ENCODE measurements around the gene CAPN14. TPM values are rescaled to one million over a fixed set of nuclear protein-coding genes. Genes with fewer than 3 reads are reported as not detected.

The CAPN14 gene
- total and polyA plus RNA-seq, 8 donors: 0.20 to 0.38 (median 0.25) TPM

DNA sequence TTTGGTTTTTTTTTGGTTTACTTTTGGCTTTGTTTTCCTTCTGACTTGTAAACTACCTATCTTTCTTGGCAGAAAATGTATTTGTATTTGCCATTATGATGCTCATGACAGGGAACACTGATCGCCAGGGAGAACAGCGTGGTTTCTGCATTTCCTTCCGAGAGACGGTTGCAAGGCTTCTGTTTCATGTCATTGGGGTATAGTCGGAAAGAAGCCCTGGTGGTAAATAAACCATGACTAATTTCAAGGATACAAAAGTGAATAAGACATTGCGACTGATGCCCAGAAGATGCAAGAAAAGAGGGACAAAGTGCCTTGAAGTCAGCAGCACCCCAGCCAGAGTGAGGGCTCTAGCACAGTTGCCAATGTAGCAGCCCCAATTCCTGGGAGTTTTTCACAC, 4.2 kb upstream of the CAPN14 start:
- no peak overlapping the region for H3K27ac ChIP-seq
- TF ChIP-seq, protein P1, sequence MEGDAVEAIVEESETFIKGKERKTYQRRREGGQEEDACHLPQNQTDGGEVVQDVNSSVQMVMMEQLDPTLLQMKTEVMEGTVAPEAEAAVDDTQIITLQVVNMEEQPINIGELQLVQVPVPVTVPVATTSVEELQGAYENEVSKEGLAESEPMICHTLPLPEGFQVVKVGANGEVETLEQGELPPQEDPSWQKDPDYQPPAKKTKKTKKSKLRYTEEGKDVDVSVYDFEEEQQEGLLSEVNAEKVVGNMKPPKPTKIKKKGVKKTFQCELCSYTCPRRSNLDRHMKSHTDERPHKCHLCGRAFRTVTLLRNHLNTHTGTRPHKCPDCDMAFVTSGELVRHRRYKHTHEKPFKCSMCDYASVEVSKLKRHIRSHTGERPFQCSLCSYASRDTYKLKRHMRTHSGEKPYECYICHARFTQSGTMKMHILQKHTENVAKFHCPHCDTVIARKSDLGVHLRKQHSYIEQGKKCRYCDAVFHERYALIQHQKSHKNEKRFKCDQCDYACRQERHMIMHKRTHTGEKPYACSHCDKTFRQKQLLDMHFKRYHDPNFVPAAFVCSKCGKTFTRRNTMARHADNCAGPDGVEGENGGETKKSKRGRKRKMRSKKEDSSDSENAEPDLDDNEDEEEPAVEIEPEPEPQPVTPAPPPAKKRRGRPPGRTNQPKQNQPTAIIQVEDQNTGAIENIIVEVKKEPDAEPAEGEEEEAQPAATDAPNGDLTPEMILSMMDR (IDR thresholded peaks at IDR 0.05): no peak
- ATAC-seq (no peak), DNase-seq (no peak)
- intact Hi-C loops (cut with DNase I): no loop called here
- peaks cover 0 to 4% of the 10 kb centered on the region in 2 donors for H3K4me1 ChIP-seq
- no peaks in the 10 kb centered on the region for H3K27me3 ChIP-seq
- H3K4me3 ChIP-seq: no peak overlapping the region
- H3K9me3 ChIP-seq: no peaks in the 10 kb centered on the region
- H3K36me3 ChIP-seq: no peaks in the 10 kb centered on the region

DNA sequence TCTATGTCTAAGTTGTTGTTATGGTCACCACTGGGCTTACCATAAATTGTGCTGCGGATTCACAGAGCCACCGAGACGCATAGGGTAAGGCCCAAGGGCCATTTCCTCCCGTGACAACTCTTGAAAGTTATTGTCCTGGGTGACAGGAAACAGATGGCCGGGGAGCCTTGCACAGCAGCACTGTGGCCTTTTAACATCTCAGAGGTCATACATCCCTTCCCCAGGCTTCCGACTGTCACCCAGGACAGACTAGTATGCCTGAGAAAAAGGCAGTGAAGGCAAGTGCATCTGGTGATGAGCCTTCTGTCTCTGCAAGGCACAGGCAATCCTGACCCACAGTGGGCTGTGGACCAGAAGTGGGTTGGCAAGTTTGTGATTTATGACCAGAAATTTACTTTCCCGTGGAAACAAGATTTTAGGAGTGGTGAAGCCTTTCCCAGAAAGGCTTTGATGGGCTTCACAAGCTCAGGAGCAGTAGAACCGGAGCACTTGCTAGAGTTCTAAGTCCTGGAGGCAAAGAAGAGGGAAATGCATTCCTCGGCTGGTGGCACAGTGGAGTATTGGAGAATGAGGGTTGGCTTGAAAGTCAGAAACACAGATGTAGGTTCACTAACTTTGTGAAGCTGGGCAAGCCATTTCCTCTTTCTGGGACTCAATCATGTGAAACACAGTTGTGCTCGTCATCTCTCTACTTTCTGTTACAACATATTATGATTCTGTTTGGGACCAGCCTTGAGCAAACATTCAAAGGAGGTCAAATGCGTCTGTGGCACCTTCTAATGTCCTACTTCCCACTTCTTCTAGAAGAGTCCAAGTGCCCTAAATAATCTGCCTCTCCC, 2.0 kb upstream of the CAPN14 start:
- Histone ChIP-seq H3K27me3 (no peaks in the 10 kb centered on the region), H3K27ac (no peak overlapping the region), H3K36me3 (no peaks in the 10 kb centered on the region), H3K4me1 (peaks cover 0 to 4% of the 10 kb centered on the region in 2 donors), H3K4me3 (no peak overlapping the region), H3K9me3 (no peaks in the 10 kb centered on the region)
- DNase-seq (no peak), ATAC-seq (peak; percentile 88)
- TF ChIP-seq, protein P1 (IDR thresholded peaks at IDR 0.05): no peak
- intact Hi-C loops (cut with DNase I): no loop called here

DNA sequence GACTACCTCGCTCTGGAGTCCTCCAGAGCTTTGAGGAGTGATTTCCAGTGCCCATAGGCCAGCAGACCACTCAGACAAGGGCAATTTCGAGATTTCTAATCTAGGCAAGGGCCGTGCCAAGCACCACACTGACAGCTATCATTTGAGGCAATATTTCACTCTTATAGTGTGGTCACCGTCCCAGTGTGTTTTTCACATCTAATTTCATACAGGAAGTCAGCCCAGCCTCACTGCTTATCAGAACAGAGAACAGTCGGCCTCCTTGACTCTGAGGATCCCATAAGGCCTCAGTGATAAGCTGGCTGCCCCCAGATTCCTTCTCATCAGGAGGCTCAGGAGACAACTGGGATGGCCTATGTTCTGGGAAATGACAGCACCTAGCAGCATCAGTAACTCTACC, 581 bp downstream of the CAPN14 start:
- no peak for ATAC-seq
- intact Hi-C loops (cut with DNase I): no loop called here

DNA sequence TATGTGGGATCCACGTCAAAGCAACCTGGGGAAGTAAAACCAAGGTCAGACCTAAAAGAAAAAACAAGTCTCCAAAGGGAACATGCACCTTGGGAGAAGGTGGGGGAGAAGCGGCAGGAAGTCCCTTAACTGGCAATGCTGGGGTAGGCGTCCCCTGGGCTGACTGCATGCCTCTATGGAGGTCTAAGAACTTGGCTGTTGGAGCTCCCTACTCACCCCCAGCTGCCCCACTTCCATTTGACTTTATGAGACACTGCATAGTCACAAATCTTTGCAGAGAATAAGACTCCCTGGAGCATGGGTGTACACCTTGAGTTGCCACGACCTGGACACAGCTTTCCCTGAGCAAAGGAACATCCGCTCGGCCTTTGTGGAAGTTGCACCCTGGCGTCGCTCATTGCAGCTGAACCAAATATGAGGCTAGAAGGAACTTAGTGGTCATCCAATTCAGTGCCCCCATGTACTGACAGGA, 2.8 kb downstream of the CAPN14 start:
- Histone ChIP-seq H3K36me3 (no peaks in the 10 kb centered on the region), H3K4me1 (no peaks in the 10 kb centered on the region), H3K4me3 (no peak overlapping the region), H3K27ac (no peak overlapping the region), H3K9me3 (no peaks in the 10 kb centered on the region), H3K27me3 (no peaks in the 10 kb centered on the region)
- DNase-seq (no peak), ATAC-seq (no peak)
- TF ChIP-seq, protein P1 (IDR thresholded peaks at IDR 0.05): no peak
- intact Hi-C loops (cut with DNase I): no loop called here

More for the DNA sequence above, 581 bp downstream of the CAPN14 start:
- H3K4me3 ChIP-seq: no peak overlapping the region
- H3K27me3 ChIP-seq: no peaks in the 10 kb centered on the region
- TF ChIP-seq, protein P1 (IDR thresholded peaks at IDR 0.05): no peak
- H3K36me3 ChIP-seq: no peaks in the 10 kb centered on the region
- H3K4me1 ChIP-seq: peaks cover 0 to 4% of the 10 kb centered on the region in 2 donors
- DNase-seq: no peak
- H3K9me3 ChIP-seq: no peaks in the 10 kb centered on the region
- H3K27ac ChIP-seq: no peak overlapping the region

DNA sequence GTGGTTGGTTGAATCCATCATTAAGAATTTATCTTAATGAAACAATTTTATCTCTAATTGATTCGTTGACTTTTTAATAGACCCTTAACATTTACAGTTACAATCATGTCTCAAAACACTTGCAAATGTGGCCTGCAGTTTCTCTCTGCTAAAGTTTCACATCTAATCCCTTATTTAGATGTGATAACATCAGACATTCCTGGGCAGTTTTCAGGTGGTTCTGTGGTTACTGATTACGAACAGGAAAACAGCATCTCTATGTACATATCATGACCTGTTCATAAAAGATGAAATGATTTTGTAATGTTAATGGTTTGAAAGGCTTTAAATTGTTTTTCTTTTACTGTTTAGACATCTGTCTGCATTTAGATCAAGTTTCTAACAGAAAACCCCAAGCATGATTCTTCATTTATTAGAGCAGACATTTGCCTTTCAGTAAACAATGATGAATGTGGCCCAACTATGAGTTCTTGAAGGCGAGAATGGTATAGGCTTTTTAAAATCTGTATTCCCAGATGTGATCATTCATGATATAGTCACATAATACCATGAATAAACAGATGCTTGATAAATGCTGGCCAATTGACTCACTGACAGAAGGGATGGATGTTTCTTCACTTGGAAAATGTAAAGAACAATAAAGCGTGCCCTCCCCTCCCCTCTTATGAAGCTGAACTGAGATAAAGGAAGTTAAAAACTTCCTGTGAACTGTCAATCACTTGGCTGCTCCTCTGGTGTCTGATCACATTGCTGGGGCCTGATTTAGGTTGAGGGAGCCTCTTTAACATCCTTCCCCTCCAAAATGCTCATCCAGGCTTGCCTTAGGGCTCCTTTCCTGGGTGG, 3.5 kb downstream of the CAPN14 start:
- TF ChIP-seq, protein P1 (IDR thresholded peaks at IDR 0.05): no peak
- DNase-seq (no peak), ATAC-seq (no peak)
- intact Hi-C loops (cut with DNase I): no loop called here
- H3K4me3 ChIP-seq: no peak overlapping the region
- no peak overlapping the region for H3K27ac ChIP-seq
- no peaks in the 10 kb centered on the region for H3K4me1 ChIP-seq
- H3K9me3 ChIP-seq: no peaks in the 10 kb centered on the region
- H3K27me3 ChIP-seq: no peaks in the 10 kb centered on the region
- no peaks in the 10 kb centered on the region for H3K36me3 ChIP-seq

Measured in left lung (tissue), 10 donors.